Measurements from ENCODE around the gene TMEM132A. TPM values are rescaled to one million over a fixed set of nuclear protein-coding genes. Genes with fewer than 3 reads are reported as not detected.

Gene TMEM132A
- total RNA-seq, 6 experiments from 2014 or later = 23.8 to 32.2 (median 26.9) TPM

- no peak for TF ChIP-seq CTCF (IDR thresholded peaks at IDR 0.05)
- Mint-ChIP-seq H3K9me3 (no peaks in the 10 kb centered on the region), H3K4me3 (no peak overlapping the region), H3K27ac (no peak overlapping the region), H3K4me1 (ENCODE audit: low read depth) (no peaks in the 10 kb centered on the region), H3K36me3 (ENCODE audit: low read depth) (no peaks in the 10 kb centered on the region), H3K27me3 (ENCODE audit: insufficient read depth) (no peaks in the 10 kb centered on the region; the same call in 1 of the 2 replicates)
- DNase-seq = no peak
Observed at GRCh38 chr11:60932605-60933356, 8.5 kb downstream of the TMEM132A start.

DNA sequence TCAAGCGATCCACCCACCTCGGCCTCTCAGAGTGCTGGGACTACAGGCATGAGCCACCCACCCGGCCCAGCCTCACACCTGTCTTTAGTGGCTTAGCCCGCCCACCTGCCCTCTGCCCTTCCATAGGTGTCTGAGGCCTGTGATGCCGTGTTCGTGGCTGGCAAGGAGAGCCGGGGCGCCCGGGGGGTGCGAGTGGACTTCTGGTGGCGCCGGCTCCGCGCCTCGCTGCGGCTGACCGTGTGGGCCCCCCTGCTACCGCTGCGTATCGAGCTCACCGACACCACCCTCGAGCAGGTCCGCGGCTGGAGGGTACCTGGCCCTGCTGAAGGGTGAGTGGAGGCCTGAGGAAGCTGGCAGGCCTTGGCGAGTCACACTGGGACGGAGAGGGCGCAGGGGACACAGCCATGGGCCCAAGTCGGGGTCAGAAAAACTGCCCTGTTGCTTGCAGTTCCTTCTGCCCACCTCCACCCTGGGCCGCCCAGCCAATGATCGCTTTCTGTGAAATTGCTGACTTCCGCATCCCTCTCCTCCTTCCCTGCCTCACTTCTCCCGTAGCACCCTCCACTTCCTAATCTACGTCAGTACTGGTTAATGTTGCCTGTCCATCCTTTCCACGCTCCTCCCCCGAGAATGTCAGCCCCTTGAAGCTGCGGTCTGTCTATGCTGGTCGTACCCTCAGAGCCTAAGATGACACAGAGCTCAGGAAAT lies 9.3 kb downstream of the TMEM132A start:
- Mint-ChIP-seq H3K4me1 (ENCODE audit: low read depth) (no peaks in the 10 kb centered on the region), H3K9me3 (no peaks in the 10 kb centered on the region), H3K36me3 (ENCODE audit: low read depth) (no peaks in the 10 kb centered on the region), H3K27me3 (ENCODE audit: insufficient read depth) (peaks cover 3% of the 10 kb centered on the region; the same call in 1 of the 2 replicates), H3K4me3 (no peak overlapping the region), H3K27ac (no peak overlapping the region)
- TF ChIP-seq CTCF (IDR thresholded peaks at IDR 0.05) = no peak
- no peak for DNase-seq

DNA sequence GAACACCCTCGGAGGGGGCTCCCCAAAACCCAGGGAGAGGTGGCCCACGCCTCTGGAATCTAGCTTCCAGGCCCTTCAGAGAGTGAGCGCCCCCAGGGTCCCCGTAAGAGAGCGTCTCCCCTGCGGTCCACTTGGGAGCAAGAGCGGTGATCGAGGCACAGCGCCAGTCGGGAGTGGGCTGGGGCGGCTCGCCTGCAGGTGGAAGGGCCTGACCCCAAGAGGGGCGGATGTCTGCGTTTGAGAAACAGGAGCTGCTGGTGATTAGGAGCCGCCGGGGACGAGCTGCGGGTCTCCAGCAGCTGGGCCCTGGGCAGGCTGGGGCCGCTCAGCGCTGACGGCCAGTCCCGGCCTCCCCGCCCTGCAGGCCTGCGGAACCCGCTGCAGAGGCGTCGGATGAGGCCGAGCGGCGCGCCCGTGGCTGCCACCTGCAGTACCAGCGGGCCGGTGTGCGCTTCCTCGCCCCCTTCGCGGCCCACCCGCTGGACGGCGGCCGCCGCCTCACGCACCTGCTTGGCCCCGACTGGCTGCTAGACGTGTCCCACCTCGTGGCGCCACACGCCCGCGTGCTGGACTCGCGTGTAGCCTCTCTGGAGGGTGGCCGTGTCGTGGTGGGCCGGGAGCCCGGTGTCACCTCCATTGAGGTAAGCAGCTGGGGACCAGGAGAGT lies 10.0 kb downstream of the TMEM132A start:
- Mint-ChIP-seq H3K9me3 (no peaks in the 10 kb centered on the region), H3K27me3 (ENCODE audit: insufficient read depth) (peaks cover 5% of the 10 kb centered on the region), H3K27ac (no peak overlapping the region), H3K4me1 (ENCODE audit: low read depth) (no peaks in the 10 kb centered on the region), H3K36me3 (ENCODE audit: low read depth) (no peaks in the 10 kb centered on the region), H3K4me3 (no peak overlapping the region)
- no peak for DNase-seq
- no peak for TF ChIP-seq CTCF (IDR thresholded peaks at IDR 0.05)

DNA sequence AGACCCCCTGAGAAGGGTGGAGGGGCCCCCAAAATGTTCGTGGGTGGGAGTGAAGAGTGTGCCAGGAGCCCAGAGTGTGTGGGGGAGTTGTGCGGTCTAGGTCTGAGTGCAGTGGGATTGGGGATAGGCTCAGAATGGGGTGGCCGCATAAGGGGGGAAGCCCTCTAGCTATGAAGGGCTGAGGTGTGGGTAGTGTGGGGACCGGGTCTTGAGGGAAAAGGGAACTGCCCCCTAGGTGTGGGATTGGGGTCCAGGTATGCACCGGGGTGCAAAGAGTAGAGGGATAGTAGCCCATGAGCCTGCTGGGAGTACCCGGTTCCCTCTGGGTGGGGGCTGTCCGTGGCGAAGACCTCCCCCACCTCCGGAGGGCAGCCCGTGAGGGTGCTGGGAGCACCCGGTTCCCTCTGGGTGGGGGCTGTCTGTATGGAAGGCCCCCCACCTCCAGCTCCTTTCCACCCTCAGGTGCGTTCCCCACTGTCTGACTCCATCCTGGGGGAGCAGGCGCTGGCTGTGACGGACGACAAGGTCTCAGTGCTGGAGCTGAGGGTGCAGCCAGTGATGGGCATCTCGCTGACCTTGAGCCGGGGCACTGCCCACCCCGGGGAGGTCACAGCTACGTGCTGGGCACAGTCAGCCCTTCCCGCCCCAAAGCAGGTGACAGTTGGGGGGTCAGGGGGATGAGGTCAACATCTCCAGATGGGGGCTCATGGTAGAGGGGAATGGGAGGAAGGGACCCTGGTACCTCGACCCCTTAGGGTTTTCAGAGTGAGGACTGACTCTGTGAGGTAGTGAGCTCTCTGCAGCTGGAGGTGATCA lies 10.7 kb downstream of the TMEM132A start:
- Mint-ChIP-seq H3K4me1 (ENCODE audit: low read depth) (no peaks in the 10 kb centered on the region), H3K4me3 (no peak overlapping the region), H3K27me3 (ENCODE audit: insufficient read depth) (peaks cover 5% of the 10 kb centered on the region), H3K9me3 (no peaks in the 10 kb centered on the region), H3K36me3 (ENCODE audit: low read depth) (no peaks in the 10 kb centered on the region), H3K27ac (no peak overlapping the region)
- TF ChIP-seq CTCF (IDR thresholded peaks at IDR 0.05) = no peak
- no peak for DNase-seq

Measured in HFFc6 (cell line).